Astrocyte (in vitro differentiated cells and primary cell): ENCODE measurements around the gene USP17L22.
"Not testable (repeated sequence)": the region's sequence is repeated elsewhere in the genome, so short reads cannot be mapped to it uniquely, and the experiment has no call there.

ENCODE experiments used
- EZH2 ChIP-seq: IDR thresholded peaks from 2 replicates; pipeline ENCODE4 v1.6.1; 2012; ENCODE audit warnings: mild to moderate bottlenecking, low read length, inconsistent platforms; ENCODE audit not compliant: insufficient read depth
- TF ChIP-seq, protein P1 (sequence below): IDR thresholded peaks from 2 replicates; pipeline ENCODE4 v1.5.1; 2011; ENCODE audit warnings: low read depth, mild to moderate bottlenecking, inconsistent platforms, low read length, moderate library complexity; ENCODE audit not compliant: insufficient read depth

DNA sequence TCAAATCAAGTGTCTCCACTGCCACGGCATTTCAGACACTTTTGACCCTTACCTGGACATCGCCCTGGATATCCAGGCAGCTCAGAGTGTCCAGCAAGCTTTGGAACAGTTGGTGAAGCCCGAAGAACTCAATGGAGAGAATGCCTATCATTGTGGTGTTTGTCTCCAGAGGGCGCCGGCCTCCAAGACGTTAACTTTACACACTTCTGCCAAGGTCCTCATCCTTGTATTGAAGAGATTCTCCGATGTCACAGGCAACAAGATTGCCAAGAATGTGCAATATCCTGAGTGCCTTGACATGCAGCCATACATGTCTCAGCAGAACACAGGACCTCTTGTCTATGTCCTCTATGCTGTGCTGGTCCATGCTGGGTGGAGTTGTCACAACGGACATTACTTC, 37.2 kb upstream of the USP17L22 start:
- TF ChIP-seq, protein P1, sequence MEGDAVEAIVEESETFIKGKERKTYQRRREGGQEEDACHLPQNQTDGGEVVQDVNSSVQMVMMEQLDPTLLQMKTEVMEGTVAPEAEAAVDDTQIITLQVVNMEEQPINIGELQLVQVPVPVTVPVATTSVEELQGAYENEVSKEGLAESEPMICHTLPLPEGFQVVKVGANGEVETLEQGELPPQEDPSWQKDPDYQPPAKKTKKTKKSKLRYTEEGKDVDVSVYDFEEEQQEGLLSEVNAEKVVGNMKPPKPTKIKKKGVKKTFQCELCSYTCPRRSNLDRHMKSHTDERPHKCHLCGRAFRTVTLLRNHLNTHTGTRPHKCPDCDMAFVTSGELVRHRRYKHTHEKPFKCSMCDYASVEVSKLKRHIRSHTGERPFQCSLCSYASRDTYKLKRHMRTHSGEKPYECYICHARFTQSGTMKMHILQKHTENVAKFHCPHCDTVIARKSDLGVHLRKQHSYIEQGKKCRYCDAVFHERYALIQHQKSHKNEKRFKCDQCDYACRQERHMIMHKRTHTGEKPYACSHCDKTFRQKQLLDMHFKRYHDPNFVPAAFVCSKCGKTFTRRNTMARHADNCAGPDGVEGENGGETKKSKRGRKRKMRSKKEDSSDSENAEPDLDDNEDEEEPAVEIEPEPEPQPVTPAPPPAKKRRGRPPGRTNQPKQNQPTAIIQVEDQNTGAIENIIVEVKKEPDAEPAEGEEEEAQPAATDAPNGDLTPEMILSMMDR = not testable (repeated sequence)
- TF ChIP-seq EZH2 = not testable (repeated sequence)
